K562 (cell line): Measurements from ENCODE around the gene MARCHF11.

Experiments used
- ESRRA ChIP-seq: fragments of 450-650 bp; IDR thresholded peaks from 2 replicates; pipeline ENCODE4 v1.6.1; 2014; ENCODE audit warnings: low read depth, mild to moderate bottlenecking, moderate library complexity, borderline replicate concordance
- HSF4 ChIP-seq: fragments of 250-450 bp; sonication (Bioruptor Pico); IDR thresholded peaks from 2 replicates; pipeline ENCODE4 v2.1.2; 2022; ENCODE audit warnings: mild to moderate bottlenecking, moderate library complexity, borderline replicate concordance
- MAX ChIP-seq: sonication (generic); formaldehyde crosslinking; IDR thresholded peaks from 2 replicates; pipeline ENCODE4 v1.9.0; 2022; ENCODE audit warnings: mild to moderate bottlenecking, missing genetic modification reagents
- POLR2AphosphoS5 ChIP-seq: IDR thresholded peaks from 2 replicates; pipeline ENCODE4 v1.6.1; 2011; ENCODE audit warnings: mild to moderate bottlenecking, low read depth, low read length, moderate library complexity; ENCODE audit not compliant: control insufficient read depth, insufficient read depth
- TAF1 ChIP-seq: IDR thresholded peaks from 2 replicates; pipeline ENCODE4 v1.6.1; 2011; ENCODE audit warnings: mild to moderate bottlenecking, low read length, moderate library complexity; ENCODE audit not compliant: insufficient read depth, control insufficient read depth, severe bottlenecking; ENCODE audit errors: extremely low read depth
- TARDBP ChIP-seq: fragments of 450-650 bp; IDR thresholded peaks from 2 replicates; pipeline ENCODE4 v1.6.1; 2016
- ZZZ3 ChIP-seq: fragments of 450-650 bp; IDR thresholded peaks from 2 replicates; pipeline ENCODE4 v1.6.1; 2016; ENCODE audit warnings: antibody characterized with exemption, mild to moderate bottlenecking, moderate library complexity
- TF ChIP-seq, protein P1 (sequence below): sonication (generic); formaldehyde crosslinking; IDR thresholded peaks from 2 replicates; pipeline ENCODE4 v1.8.0; 2022; ENCODE audit warnings: mild to moderate bottlenecking, missing genetic modification reagents, borderline replicate concordance

- TF ChIP-seq TARDBP (no peak), MAX (no peak), ZZZ3 (no peak), HSF4 (CRISPR knock-in tag) (no peak), TAF1 (no peak), POLR2AphosphoS5 (no peak), ESRRA (no peak)
- TF ChIP-seq, protein P1, sequence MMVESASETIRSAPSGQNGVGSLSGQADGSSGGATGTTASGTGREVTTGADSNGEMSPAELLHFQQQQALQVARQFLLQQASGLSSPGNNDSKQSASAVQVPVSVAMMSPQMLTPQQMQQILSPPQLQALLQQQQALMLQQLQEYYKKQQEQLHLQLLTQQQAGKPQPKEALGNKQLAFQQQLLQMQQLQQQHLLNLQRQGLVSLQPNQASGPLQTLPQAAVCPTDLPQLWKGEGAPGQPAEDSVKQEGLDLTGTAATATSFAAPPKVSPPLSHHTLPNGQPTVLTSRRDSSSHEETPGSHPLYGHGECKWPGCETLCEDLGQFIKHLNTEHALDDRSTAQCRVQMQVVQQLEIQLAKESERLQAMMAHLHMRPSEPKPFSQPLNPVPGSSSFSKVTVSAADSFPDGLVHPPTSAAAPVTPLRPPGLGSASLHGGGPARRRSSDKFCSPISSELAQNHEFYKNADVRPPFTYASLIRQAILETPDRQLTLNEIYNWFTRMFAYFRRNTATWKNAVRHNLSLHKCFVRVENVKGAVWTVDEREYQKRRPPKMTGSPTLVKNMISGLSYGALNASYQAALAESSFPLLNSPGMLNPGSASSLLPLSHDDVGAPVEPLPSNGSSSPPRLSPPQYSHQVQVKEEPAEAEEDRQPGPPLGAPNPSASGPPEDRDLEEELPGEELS (CRISPR knock-in tag), result no peak
Observed at GRCh38 chr5:16149621-16150020, 30.0 kb downstream of the MARCHF11 start.
